Stimulated activated CD4-positive, alpha-beta T cell treated with anti-CD3 and anti-CD28 coated beads, Interleukin-4, amount 100 ng/mL, for 1 hour (primary cell): ENCODE results near the gene LARGE1.

Experiments
- DNase-seq: peaks from one replicate; pipeline ENCODE4 v3.0.0-alpha.2; 2020

LARGE1 gene

DNA sequence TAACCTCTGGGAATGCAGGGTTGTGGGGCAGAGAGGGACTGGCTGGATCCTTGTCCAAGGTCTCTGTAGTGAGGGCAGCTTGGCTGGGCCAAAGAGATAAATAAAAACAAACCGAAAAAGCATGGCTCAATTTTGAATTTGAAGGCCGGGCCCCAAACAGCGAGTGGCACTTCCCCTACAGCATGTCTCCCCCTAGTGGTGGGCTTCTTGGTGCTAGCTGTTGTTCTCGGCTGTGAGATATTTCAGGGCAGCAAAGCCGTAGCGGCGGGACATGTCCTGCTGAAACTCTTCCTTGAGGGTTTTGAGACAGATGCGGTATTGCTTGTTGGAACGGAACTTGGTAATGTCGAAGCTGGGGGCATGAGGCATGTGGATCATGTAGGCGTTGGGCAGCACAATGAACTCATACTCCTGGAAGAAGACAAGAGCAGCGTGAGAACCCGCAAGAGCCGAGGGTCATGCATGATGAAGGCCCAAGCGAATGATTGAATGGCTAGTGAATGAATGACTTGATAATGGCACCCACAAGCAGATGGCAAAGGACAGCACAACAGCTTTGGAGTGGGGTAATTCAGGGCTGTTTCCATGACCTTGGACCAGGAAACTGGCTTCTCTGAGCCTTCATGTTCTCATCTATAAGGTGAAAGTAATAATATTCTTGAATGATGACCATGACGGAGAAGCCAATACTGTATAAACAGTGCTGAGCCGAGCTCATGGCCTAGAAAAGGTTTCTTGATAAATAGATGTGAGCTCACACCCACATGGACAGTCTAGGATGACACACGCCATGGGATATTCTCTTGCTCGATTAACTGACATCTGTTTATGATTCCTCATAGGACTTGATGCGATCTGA, 645.8 kb downstream of the LARGE1 start:
- DNase-seq, result no peak

- DNase-seq, result no peak
These were observed 647.4 kb downstream of the LARGE1 start for GRCh38 chr22:33272871-33273270.

DNA sequence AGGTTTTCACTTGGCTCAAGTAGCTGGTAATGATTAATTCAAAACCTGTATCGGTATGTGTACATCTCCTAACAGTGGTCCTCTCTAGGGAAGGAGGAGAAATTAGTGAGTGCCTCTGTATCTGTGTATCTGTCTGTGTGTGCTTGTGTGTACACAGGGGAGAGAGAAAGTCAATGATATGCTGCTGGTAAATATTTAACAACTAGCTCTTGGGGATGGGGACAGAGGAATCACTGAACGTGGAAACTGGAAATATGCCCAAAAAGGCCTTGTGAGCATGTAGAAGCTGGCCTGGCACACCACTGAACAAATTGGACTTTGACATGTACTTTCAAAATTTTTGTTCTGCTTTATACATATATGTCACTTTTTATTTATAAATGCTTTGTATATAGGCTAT, 648.1 kb downstream of the LARGE1 start:
- no peak for DNase-seq

GRCh38 chr22:33271390-33272161, 648.7 kb downstream of the LARGE1 start:
- DNase-seq, result no peak

DNA sequence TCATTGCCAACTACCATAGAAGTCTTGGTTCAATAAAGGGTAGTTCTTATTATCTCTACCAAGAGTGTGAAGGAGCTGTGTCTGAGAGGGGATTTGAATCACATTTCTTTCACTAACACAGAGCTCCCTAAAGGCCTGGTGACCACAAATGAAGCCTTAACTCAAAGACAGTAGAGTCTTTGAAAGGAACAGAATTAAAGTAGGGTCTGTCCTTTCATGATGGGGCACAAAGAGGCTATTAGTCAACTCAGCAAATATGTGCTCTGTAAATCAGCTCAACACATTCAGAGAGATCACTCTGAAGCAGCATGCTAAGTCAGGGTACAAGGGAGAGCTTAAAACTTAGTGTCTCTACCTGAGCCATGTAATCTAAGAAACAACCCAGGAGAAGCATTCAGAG, 649.7 kb downstream of the LARGE1 start:
- no peak for DNase-seq

GRCh38 chr22:33261699-33262098, 658.6 kb downstream of the LARGE1 start:
- no peak for DNase-seq

DNA sequence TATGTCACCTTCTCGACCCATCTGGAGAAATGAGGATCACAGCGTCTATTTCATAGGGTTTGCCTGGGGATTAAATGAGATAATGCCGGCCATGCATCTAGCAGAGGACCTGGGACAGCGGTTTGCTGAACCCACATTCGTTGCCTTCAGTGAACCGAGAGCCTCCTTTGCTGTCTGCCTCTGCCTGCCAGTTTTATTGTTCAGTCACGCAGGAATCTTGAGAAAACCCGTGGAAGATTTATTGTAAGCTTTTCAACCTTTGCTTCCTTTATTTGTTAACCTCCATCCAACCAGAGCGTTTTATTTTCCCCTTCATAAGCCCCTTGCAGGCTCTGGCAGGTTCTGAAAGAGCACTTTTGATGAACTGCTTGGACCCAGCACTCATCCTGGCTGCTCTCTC, 659.8 kb downstream of the LARGE1 start:
- DNase-seq, result no peak

GRCh38 chr22:33255791-33256190, 664.5 kb downstream of the LARGE1 start:
- no peak for DNase-seq

- DNase-seq, result no peak
These were observed 671.3 kb downstream of the LARGE1 start for GRCh38 chr22:33248948-33249347.

GRCh38 chr22:33247758-33248157, 672.5 kb downstream of the LARGE1 start:
- no peak for DNase-seq

DNA sequence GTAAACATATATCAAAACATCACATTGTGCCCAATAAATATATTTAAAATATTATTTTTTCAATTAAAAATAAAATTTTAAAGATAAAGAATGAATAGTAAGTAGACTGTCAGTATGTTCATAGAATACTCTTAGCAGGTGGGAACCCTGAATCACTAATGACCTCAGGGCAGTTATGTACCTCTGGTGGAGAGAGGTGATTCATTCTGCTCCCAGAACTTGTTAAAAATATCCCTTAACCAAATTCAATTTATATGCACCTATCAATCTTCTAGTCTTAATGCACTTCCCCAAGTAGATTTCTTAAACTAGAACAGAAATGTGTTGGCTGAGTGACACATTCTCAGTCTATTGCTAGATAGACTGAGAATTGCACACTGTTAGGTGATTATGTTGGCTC, 678.2 kb downstream of the LARGE1 start:
- no peak for DNase-seq

DNA sequence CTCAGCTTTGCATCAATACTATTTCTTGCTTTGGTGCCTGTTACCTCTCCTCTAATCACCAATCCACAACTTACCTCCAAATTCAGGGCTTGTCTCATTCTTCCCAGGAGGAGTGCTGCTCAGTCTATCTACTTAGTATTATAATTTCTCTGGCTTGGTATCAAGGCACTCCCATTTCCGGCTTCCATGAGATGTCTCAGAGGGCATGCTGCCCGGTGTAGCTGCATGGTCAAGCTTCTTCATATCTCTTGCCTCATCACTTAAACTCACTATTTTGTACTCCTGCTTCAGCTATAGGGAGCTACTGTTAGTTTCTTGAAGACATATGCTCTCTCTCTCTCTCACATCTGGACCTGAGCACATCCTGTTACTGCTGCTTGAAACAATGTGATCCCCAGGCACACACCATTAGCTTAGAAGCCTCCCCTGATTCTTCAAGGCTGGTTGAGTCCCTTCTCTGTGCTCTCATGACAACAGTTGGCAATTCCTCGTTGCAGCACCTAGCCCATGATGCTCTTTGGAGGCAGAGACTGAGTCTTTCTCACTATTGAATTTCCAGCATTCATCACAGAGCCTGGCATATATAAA, 679.3 kb downstream of the LARGE1 start:
- no peak for DNase-seq

DNA sequence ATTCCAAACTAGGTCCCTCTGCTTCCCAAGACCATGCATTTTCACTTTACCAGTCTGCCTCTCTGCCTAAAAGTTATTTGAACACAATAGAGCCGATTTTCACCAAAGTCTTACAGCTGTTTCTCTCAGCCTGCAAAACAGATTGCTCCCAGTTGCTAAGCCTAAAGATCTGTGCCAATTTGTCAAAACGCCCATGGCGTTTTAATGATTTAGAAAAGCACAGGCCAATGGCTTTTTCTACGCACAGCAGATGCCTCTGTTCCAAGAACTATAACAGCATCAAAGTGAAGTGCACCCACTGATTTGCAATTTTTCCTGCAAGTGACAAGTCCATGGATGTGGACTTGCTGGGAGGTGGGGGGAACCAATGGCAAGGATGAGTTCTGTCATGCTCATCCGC, 688.2 kb downstream of the LARGE1 start:
- DNase-seq, result no peak

DNA sequence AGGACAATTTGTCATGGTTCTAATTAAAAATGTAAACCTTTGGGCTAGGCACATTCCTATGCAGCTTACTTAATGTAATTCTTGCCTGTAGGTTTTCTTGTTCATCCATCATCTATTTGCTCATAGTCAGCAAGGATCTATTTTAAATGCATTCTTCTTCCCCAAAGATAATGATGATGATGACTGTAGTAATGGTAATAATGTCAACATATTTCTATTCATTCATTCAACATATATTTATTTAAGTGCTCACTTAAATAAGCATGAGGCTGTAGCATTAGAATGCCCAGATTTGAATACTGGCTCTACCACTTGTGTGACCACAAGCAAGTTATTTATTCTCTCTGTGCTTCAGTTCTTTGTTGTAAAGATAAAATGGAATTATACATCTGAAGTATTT, 692.5 kb downstream of the LARGE1 start:
- DNase-seq, result no peak

DNA sequence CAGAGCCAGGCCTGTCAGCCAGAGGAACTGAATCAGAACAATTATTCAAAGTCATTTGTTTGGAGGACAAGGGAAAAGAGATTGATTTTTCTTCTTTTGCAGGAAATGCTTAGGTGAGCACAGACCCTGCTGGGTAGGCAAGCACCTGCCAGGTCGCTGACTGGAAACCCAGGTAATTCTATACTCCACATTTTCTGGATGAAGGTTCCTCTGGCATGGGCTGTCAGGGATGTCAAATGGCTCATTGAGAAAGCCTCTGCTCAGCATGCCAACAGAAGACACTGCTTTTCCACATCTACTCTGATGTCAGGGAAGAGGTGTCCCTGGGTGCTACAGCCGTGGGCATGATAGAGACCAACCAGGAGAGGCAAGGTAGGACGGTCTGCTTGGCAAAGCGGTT, 695.4 kb downstream of the LARGE1 start:
- no peak for DNase-seq
